ENCODE results near the gene KIF26B.
"Not testable (repeated sequence)": the region's sequence is repeated elsewhere in the genome, so short reads cannot be mapped to it uniquely, and the experiment has no call there.

The KIF26B gene

DNA sequence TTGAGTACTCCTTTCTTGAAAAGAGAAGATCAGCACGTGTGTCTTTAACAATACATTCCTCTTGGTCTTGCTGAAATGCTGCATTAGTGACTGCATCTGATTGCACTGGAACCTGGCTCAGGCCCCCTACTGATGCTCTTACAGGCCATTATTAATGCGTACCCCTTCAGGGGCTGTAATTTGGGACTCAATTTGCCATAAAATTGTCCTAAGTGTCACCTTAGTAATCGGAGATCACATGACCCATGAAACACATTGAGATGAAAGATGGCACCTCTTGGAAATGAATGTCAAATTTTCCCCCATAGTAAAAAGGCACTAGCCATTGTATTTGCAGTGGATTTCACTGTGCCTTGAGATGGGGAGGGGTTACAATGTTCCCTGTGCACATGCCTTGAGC lies 563.3 kb downstream of the KIF26B start:
- no peak for DNase-seq

DNA sequence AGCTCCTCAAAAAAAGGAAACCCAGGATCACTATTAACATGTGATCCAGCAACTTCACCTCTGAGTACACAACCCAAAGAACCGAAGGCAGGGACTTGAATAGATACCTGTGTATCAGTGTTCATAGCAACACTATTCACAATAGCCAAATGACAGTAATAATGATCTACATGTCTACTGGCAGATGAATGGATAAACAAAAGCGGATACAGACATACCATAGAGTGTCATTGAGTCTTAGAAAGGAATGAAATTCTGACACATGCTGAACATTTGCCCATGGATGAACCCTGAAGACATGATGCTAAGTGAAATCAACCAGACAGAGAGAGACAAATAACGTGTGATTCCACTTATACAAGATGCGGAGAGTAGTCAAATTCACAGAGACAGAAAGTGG lies 564.2 kb downstream of the KIF26B start:
- DNase-seq, result no peak

DNA sequence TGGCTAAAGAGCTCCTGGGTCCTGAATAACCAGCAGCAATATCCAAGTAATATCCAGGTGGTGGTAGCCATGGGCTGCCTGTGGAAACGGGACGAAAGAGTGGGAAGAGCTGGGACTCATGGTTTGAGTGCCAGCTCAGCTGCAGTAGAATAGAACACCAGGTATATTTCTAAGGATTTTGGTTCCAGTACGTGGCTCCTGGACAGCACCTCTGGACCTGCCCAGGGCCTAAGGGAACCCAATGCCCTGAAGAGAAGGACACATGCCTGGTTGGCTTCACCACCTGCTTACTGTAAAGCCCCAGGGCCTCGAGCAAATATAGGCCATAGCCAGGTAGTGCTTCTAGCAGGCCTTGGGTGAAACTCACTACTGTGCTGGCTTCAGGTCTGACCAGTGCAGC lies 566.7 kb downstream of the KIF26B start:
- no peak for DNase-seq

DNA sequence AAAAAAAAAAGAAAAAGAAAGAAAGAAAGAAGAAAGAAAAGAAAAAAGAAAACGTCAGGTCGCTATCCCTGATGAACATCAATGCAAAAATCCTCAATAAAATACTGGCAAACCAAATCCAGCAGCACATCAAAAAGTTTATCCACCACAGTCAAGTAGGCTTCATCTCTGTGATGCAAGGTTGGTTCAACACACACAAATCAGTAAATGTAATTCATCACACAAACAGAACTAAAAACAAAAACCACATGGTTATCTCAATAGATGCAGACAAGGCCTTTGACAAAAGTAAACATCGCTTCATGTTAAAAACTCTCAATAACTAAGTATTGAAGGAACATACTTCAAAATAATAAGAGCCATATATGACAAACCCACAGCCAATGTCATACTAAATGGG lies 573.2 kb downstream of the KIF26B start:
- DNase-seq, result not testable (repeated sequence)

DNA sequence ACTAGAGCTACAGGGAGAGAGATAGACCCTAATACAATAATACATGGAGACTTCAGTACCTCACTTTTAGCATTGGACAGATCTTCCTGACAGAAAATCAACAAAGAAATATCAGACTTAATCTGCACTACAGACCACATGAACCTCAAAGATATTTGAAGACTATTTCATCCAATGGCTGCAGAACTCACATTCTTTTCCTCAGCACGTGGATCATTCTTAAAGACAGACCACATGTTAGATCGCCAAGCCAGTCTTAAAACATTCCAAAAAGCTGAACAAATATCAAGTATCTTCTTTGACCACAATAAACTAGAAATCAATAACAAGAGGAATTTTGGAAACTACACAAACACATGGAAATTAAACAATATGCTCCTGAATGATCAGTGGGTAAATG lies 576.0 kb downstream of the KIF26B start:
- no peak for DNase-seq

DNA sequence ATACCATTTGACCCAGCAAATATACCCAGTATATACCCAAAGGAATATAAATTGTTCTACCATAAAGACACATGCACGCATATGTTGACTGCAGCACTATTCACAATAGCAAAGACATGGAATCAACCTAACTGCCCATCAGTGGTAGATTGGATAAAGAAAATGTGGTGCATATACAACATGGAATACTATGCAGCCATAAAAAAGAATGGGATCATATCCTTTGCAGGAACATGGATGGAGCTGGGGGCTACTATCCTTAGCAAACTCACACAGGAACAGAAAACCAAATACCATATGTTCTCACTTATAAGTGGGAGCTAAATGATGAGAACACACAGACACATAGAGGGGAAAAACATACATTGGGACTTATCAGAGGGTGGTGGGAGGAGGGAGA lies 585.6 kb downstream of the KIF26B start:
- DNase-seq, result not testable (repeated sequence)

DNA sequence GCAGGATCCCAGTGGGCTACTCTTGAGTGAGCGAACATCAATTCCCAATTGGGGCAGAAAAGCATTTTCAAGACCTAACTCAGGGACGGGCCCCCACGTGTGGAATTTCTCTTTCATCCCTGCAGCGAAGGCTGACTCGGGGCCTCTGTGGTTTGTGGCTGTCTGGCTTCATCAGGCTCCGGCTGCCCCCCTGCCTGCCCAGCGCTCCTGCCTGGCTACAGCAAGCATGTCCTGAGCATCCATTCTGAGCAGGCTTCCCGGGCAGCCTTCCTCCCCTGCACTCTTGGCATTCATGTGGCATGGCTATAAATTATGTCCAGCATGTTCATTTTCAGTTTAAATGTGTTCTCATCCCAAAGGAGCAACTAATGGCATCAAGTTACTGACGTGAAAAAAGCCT lies 588.1 kb downstream of the KIF26B start:
- no peak for DNase-seq

DNA sequence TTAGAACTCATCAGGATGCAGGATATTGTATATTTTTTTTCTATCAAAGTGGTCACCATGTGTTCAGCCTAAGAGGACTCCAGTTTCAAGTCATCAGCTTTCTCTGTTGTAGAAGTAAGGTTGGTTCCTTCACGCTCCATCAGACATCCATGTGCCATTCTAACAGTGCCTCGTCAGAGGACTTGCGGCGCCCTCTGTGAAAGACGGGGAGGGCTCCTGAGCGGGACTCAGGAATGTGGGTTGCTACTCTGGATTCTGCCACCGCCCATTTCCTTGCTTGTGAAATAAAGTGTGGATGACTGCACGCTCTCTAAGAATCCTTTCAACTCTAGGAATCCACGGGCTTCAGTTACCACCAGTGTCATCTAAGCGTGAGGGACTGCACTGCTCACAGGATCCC lies 593.5 kb downstream of the KIF26B start:
- DNase-seq, result no peak

DNA sequence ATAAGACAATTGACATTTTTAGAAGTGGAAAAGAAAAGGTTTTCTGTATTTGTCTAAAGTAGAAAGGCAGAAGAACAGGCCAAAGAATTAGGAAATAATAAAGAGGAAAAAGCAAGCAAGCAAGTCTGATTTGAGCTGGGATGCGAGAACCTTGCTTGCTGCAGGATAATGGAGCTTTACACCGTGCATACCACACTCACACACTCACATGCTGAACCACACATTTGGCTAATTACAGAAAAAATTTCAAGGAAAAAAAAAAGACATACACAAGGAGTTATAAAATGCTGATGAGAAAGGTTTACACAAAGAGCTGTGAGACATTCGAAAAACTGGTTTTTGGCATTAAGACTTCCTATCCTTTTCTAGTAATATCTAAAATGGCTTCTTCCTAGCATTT lies 593.9 kb downstream of the KIF26B start:
- DNase-seq, result no peak

DNA sequence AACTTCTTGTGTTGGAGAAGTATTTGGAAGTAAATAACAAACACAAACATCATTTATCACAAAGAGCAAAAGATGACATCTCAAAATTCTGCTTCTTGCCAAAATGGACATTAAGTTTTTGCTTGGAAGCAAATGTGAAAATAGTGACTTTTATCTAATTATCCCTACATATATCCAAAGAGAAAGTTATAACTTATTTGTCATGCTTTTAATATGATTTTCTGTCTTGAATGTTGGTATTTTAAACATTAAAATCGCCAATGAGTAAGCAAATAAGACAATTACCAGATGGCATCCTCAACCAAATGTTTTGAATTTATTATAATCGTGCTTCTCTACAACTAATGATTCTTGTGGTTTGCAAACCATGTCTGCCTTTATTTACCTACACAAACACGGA lies 594.3 kb downstream of the KIF26B start:
- DNase-seq, result no peak

DNA sequence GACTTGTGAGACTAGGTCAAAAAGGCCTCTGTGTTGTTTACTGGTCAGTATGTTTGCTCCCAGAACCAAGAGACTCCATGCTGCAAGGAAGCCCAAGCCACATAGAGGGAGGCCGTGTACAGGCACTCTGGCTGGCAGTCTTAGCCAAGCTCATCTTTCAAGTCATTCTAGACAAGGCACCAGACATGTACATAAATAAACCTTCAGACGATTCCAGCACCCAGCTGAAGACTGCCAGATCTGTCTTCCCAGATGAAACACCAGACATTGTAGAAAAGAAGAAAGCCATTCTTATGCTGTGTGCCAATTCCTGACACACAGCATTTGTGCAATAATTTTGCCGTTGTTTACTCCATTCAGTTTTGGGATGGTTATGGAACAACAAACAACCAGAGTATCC lies 595.5 kb downstream of the KIF26B start:
- no peak for DNase-seq

DNA sequence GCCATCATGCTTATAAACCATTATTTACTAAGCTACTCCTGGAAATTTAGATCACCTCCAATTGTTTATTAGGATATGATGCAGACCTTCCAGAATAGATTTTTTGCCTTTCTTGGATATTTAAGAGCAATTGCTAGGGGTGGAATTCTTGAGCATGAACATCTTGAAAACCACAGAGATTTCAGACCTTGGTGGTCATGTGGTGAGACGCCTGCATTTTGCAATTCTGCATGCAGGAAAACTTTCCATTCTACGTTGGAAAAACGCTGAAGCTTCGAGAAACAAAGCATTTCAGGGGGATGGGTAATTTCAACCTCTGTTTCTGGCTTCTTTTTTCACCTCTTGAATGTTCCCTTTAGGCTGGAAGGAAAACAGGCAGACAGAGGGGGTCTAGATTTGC lies 596.3 kb downstream of the KIF26B start:
- no peak for DNase-seq

DNA sequence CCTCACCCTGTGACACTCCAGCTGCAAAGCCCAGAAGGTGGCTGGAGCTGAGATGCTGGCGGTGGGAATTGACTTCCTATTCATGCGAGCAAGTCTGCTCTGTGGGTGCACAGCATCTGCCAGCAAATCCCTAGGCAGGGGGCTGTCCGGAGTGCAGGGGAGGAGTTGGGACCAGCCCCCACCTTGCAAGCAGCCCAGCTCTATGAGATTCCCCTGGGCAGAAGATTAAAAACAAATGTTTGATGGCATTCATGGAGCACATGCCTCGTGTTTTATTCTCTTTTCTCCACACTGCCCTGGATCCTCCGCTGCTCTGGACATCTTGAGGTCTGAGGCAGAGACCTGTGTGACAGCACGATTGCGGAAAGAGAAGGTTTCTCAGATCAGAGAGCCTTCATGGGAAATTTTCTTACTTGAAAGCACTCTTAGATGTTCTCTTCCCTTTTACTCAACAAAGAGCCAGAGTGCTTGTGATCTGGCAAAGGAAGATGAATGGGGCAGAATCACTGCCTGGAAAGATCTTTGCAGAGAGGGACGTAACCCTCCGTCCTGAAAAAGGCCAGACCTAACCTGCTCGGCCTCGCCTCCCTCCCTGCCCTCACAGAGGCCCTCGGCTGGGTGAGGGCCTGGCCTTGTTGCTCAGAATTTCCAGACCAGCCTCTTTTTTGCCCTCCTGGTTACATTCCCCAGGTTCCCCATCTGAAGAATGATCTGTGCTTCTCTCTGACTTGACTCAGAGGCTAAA lies 597.1 kb downstream of the KIF26B start:
- DNase-seq, result no peak

DNA sequence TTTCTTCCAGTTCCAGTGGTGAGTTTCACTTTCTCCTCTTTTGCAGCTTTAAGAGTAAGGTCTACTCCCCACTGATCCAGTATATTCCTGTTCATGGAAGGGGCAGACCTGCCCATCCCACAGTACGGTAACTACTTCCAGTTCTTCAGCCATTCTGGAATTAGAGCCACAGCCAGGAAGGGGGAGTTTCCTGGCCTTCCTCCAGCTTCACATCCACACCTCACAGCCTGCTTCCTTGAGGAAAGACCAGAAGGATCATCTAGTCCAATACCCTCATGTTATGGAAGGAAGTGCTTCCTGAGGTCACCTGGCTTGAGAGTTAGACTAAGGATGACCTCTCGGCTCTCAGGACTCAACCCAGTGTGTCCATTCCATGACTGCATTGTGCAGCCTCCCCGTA lies 597.8 kb downstream of the KIF26B start:
- DNase-seq, result no peak

DNA sequence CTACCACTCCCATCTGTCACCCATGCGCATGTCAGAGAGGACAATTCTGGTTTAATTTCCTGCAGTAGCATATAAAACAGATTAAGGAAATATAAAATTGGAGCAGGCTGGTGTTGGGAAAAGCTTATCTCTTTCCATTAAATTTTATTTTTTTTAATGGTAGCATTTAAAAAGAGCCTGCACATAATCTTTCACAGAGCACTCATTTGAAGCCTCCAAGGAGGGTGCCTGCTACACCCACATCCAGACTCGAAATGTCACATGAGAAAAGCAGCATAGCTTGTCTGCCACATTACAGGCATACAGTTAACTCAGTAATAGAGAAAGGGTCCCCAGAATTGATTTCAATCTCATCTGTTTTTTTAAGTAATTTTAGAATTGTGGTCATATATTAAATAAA lies 599.0 kb downstream of the KIF26B start:
- no peak for DNase-seq

DNA sequence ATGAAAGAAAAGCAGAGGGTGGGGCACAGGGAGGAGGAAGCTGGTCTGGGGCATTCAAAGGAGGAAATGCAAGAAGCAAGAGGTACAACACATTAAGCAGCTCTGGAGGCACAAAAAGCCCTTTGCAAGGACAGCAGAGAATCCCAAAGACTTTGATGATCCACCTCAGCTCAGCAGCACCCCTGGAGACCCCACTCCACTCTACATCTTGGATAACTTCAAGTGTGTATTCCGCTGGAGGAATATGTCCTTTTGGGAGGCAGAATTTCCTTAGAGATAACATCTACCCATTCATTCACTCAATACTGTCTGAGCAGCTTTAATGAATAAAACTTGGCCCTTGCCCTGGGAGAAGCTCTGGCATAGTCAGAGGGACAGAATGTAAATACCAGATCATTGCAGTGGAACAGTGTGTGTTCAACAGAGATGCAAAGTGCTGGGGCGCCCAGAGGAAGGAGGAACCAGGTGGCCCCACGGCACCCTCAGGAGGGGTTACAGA lies 599.7 kb downstream of the KIF26B start:
- DNase-seq, result no peak

Data from NCI-H774 (cell line).